GM12801 (cell line): ENCODE results near the gene ERAP2.

Experiments
- CTCF ChIP-seq: IDR thresholded peaks from one replicate; pipeline ENCODE4 v1.5.1; 2011; ENCODE audit warnings: control low read depth; ENCODE audit not compliant: insufficient read length; ENCODE audit errors: extremely low read depth

ERAP2 gene, protein sequence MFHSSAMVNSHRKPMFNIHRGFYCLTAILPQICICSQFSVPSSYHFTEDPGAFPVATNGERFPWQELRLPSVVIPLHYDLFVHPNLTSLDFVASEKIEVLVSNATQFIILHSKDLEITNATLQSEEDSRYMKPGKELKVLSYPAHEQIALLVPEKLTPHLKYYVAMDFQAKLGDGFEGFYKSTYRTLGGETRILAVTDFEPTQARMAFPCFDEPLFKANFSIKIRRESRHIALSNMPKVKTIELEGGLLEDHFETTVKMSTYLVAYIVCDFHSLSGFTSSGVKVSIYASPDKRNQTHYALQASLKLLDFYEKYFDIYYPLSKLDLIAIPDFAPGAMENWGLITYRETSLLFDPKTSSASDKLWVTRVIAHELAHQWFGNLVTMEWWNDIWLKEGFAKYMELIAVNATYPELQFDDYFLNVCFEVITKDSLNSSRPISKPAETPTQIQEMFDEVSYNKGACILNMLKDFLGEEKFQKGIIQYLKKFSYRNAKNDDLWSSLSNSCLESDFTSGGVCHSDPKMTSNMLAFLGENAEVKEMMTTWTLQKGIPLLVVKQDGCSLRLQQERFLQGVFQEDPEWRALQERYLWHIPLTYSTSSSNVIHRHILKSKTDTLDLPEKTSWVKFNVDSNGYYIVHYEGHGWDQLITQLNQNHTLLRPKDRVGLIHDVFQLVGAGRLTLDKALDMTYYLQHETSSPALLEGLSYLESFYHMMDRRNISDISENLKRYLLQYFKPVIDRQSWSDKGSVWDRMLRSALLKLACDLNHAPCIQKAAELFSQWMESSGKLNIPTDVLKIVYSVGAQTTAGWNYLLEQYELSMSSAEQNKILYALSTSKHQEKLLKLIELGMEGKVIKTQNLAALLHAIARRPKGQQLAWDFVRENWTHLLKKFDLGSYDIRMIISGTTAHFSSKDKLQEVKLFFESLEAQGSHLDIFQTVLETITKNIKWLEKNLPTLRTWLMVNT

DNA sequence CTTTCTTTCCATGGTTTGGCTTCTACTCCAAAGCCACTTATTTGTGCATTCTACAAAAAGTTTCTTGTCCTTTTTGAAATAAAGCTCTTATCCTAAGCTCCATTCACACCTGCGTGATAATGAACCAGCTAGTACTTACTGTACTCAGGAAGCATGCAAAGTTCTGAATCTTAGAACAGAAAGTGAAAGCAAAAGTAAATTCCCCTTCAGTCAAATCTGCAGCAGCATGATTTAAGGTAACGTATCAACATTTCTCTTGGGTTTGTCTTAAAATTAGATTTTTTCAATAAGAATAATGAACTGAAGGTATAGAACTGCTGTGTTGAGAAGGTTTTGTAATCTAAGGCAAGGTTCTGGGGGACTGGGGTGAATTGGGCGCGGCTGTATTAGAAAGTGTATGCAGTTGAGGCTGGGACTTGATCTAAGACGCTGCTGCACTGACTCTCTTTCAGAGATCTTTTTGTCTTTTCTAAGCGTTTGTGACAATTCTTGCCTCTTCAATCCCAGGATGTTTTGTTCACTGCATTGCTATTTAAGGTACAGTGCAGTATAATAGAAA, at the start of gene ERAP2:
TSS of gene ERAP2 (plus strand) at position 209 of the 559 bp plus-strand sequence. CDS start 3,186 bp downstream, outside the sequence.
- TF ChIP-seq CTCF: no peak

DNA sequence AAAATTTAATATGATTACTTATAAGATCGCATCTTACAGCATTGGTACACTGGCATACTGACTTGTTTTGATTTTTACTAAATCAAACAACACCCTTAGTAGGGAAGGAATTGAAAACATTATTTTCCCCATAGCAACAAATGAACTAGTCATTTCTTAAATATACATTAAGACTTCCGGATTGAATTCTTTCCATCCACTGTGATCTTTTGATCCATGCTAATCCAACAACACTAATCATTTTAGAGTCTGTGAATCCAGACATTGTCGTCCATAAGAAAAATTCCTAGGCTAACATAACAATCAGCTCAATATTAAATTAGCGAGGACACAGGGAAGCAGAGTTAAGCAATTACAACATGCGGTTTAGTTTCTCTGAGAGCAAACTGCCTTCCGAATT, 47.0 kb upstream of the ERAP2 start:
- no peak for TF ChIP-seq CTCF

GRCh38 chr5:96834016-96834415, 42.3 kb upstream of the ERAP2 start:
- no peak for TF ChIP-seq CTCF

DNA sequence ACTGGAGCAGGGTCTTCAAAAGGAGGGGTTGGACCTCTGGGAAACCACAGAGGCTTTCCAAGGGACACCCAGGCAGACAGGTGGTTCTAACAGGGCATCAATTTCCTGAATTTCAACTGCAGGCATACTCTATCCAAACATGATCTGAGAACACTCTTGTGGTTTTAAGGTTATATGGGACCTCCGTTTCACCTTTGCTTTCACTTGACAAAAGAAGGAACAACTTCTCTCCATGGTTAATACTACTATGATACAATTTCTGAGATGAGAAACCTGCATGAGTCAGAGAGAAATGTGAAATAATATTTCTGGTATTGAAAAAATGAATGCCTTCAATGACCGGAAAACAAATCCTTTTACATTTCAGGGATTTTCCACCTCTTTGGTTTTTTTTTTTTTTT, 40.5 kb upstream of the ERAP2 start:
- TF ChIP-seq CTCF: no peak

DNA sequence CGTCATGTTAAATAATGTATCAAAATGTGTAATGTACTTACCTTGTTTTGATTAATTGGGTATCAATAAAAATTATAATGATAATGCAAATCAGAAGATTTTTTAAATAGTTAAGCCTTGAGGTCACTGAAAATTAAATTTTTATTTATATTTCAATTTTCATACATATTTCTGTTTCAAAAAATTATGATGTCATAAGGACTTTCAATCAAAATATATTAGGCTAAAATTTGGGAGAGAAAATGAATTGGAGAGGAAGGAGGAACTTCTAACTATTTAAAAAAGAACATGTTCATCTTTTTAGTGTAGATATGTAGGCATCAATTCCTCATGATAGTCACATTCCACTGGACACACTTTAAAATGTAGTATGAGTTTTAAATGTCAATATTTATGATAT, 39.5 kb upstream of the ERAP2 start:
- TF ChIP-seq CTCF: no peak

DNA sequence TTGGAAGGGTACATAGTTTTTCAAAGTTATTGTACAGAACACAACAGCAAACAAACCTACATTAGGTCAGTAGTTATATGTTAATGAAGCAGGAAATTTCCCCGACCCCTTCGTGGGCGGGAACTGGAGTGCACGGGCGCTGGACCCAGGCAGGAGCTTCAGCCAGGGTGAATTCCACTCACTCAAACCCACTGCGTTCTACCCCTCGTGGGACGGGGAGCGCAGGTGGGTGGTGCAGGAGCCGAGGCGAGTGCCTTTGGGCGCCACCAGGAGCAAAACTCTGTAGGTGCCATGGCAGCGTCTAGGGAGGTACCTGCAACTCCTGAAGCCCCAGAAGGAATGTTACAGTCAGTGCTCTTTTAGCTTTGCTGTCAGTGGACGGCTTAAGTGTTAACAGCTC, 39.0 kb upstream of the ERAP2 start:
- TF ChIP-seq CTCF: no peak
